22Rv1 (cell line): ENCODE measurements around the gene GPRASP2.

ENCODE experiments used
- H3K27ac ChIP-seq: fragments of 450-650 bp; 2 replicates; pipeline ENCODE4 v1.5.1; 2017
- ZFX ChIP-seq: fragments of 450-650 bp; IDR thresholded peaks from 2 replicates; pipeline ENCODE4 v1.6.1; 2017; ENCODE audit warnings: antibody characterized with exemption, borderline replicate concordance
- TF ChIP-seq, protein P1 (sequence below): fragments of 450-650 bp; IDR thresholded peaks from 2 replicates; pipeline ENCODE4 v1.5.1; 2017; ENCODE audit warnings: mild to moderate bottlenecking

The GPRASP2 gene

DNA sequence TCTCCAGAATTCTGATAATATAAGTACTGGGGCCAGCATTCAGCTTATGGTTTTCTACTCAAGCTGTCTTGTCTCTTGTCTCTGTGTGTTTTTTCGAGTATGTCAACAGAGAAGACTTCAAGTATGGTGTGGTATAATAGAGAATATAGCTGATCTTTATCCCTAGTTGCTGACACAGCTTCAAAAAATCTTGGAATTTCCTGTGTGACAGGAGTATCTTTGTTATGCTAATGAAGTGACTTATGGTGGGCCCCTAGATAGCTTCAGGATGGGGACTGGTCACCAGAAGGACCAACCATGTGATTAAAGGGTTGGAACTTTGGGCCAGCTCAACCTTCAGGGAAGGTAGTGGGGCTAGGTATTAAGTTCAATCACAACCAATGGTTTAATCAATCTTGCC is 11.2 kb downstream of the GPRASP2 start:
- TF ChIP-seq, protein P1, sequence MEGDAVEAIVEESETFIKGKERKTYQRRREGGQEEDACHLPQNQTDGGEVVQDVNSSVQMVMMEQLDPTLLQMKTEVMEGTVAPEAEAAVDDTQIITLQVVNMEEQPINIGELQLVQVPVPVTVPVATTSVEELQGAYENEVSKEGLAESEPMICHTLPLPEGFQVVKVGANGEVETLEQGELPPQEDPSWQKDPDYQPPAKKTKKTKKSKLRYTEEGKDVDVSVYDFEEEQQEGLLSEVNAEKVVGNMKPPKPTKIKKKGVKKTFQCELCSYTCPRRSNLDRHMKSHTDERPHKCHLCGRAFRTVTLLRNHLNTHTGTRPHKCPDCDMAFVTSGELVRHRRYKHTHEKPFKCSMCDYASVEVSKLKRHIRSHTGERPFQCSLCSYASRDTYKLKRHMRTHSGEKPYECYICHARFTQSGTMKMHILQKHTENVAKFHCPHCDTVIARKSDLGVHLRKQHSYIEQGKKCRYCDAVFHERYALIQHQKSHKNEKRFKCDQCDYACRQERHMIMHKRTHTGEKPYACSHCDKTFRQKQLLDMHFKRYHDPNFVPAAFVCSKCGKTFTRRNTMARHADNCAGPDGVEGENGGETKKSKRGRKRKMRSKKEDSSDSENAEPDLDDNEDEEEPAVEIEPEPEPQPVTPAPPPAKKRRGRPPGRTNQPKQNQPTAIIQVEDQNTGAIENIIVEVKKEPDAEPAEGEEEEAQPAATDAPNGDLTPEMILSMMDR = no peak
- TF ChIP-seq ZFX = no peak

DNA sequence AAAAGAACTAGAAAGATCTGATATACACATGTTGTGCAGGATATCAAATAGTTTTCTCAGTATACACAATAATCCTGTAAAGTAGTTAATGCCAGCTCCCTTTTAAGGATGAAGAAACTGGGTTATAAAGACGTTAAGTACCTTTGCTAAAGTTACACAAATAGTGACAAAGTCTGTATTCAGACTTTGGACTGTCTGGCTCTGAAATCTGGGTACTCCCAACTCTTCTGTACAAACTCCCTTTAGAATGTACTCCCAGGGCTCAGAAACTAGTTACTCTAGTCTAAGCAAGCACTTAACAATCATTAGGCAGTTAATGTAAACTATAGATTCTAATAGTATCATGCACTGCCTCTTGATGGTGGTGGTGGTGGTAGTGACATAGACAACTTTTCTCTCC is 15.5 kb downstream of the GPRASP2 start:
- TF ChIP-seq, protein P1 = no peak
- TF ChIP-seq ZFX = no peak
- no peak overlapping the region for H3K27ac ChIP-seq

More for the DNA sequence above, 11.2 kb downstream of the GPRASP2 start:
- no peak overlapping the region for H3K27ac ChIP-seq

DNA sequence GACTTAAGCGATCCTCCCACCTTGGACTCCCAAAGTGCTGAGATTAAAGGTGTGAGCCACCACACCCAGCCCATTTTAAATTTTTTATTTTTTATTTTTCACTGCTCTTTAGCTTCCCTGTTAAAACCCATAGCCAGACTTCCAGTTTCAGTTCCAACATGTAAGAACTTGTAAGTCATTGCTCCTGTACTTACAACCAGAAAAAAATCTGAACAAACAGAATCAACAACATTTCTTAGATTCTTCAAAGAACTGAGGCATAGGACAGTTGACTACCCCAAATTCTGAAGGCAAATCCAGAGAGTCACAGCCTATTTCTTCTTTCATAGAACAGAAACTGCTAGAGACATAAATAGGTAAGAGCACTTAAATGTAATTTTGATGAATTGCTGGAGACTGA is 16.4 kb downstream of the GPRASP2 start:
- TF ChIP-seq ZFX = no peak
- TF ChIP-seq, protein P1 = no peak
- H3K27ac ChIP-seq = no peak overlapping the region

DNA sequence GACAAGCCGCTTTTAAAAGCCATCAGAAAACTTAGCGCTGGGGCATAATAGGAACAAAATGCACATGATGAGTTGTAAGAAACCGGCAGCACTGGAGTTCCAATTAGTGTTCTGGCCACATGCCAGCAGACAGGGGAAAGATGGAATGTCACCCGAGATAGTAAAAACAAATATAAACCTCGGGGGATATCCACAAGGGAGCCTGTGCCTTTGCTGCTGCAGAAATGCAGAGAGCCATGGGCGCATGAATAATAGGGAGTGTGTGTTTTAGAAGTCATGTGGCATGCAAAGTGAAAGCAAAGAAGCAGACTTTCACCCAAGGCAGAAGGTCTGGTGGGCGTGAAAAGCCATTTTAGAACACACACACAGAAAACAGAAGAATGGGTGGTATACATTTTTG is 27.4 kb downstream of the GPRASP2 start:
- no peak overlapping the region for H3K27ac ChIP-seq
- no peak for TF ChIP-seq ZFX
- TF ChIP-seq, protein P1 = no peak

DNA sequence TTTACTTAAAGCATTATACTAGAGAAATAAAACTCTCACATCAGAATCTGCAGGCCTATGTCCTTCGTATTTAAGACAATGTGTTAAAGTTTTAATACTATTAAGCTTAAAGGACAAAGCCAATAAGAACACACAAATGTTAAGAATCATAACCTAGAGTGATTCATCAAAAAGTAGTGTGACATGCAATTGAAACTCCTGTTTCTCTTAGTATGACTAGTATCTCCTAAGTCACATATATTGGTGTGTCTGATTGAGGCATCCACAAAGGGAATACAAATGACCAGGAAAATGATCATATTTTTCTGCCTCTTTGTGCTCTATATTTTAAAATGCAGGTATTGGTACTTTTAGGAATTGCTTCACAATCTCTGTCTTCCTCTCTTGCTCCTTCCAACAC is 32.1 kb downstream of the GPRASP2 start:
- TF ChIP-seq ZFX = no peak
- TF ChIP-seq, protein P1 = no peak

DNA sequence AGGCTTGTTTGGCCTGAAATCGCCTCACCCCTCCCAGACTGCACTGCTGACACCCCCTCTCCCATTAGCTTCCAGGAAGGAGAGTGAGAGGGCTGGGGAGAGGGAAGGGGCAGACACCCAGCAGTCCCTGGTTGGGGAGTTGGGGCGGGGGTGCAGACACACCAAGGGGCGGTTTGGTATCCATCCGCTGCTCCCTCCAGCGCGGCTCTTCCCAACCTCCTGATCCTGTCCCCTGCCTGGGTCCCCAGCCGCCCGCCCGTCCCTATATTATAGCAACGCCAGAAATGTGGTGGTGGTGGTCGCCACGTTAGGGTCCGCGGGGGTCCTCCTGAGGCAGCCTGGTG is 33.2 kb downstream of the GPRASP2 start:
- H3K27ac ChIP-seq = no peak overlapping the region
- TF ChIP-seq, protein P1 = no peak
- TF ChIP-seq ZFX = no peak

More for the DNA sequence above, 32.1 kb downstream of the GPRASP2 start:
- no peak overlapping the region for H3K27ac ChIP-seq

DNA sequence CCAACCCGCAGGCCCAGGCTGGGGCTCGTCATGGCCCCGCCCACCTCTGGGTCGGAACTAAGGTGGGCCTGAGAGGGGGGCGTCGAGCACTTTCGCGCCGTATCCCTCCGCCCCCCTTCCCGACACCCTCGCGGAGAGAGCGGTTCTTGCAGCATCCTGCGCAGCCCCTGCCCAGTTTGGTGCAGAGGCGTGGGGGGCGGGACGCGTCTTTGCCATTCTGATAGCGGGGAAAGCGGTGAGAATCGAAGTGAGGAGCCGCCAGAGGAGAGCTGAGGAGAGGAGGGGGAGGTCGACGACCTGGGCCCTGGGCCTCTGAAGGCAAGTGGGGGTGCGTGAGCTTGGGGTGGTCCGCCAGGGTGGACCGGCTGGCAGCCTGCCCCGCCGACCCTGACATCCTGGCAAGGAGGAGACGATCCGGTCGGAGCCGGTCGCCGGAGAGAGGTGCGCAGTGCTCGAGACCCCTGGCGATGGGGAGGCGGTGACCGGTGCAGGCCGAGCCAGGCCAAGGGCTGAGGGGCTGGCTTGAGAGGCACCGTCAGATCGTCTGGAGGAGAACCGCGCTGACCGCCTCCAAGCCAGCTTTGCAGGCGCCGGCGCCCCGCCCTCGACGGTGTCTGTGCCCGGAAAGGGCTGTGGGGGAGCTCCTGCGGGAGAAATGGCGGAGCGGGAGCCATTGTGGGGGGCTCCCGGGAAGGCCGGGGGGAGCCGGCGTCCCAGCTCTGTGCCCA is 33.8 kb downstream of the GPRASP2 start:
- no peak overlapping the region for H3K27ac ChIP-seq

More for the DNA sequence above, 33.8 kb downstream of the GPRASP2 start:
- TF ChIP-seq, protein P1 = no peak
- no peak for TF ChIP-seq ZFX
